Astrocyte (in vitro differentiated cells and primary cell): ENCODE data around the gene RAD51B.

Experiments
- EZH2 ChIP-seq: IDR thresholded peaks from 2 replicates; pipeline ENCODE4 v1.6.1; 2012; ENCODE audit warnings: mild to moderate bottlenecking, low read length, inconsistent platforms; ENCODE audit not compliant: insufficient read depth
- TF ChIP-seq, protein P1 (sequence below): IDR thresholded peaks from 2 replicates; pipeline ENCODE4 v1.5.1; 2011; ENCODE audit warnings: low read depth, mild to moderate bottlenecking, inconsistent platforms, low read length, moderate library complexity; ENCODE audit not compliant: insufficient read depth

DNA sequence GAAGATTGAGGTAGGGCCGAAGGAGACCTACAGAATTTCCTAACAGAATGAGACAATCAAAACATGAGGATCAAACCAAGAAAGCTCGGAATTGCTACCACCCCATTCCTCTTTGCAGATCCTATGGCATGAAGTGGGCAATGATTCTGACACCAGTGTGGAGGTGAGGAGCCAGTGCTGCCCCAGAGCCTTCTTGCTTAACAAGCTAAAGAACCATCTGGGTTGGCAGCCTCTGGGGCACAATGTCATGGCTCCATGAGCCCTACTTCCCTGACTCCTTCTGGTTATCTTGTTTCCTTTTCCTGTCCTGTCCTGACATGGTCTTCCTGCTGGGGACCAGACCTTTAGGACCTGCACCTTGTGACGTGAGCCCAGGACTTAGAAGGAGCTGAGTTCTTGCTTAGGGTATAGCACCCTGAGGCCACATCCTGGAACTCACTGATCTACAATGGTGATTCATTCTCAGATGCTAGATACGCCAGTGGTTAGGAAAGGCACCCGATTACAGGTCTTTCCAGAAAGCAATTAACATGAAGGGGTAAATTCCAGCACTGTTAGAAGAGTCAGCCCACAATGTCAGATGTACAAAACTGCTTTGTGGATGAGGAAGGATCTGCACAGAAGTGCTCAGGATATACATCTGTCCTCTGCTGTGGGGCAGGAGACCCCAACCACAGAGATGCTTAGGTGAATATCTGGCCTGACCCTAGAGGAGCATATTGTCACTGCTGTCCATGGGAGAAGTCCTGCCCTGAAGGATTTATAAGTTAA, 649.0 kb downstream of the RAD51B start:
- TF ChIP-seq, protein P1, sequence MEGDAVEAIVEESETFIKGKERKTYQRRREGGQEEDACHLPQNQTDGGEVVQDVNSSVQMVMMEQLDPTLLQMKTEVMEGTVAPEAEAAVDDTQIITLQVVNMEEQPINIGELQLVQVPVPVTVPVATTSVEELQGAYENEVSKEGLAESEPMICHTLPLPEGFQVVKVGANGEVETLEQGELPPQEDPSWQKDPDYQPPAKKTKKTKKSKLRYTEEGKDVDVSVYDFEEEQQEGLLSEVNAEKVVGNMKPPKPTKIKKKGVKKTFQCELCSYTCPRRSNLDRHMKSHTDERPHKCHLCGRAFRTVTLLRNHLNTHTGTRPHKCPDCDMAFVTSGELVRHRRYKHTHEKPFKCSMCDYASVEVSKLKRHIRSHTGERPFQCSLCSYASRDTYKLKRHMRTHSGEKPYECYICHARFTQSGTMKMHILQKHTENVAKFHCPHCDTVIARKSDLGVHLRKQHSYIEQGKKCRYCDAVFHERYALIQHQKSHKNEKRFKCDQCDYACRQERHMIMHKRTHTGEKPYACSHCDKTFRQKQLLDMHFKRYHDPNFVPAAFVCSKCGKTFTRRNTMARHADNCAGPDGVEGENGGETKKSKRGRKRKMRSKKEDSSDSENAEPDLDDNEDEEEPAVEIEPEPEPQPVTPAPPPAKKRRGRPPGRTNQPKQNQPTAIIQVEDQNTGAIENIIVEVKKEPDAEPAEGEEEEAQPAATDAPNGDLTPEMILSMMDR, result no peak
- no peak for TF ChIP-seq EZH2
